AG10803 (cell line): ENCODE data around the gene ACTMAP.

Source experiments
- DNase-seq: peaks from one replicate; pipeline ENCODE4 v3.0.0; 2010; ENCODE audit warnings: low read depth
- H3K4me3 ChIP-seq: 2 replicates; pipeline ENCODE4 v1.5.1; 2011; ENCODE audit warnings: mild to moderate bottlenecking, low read length, control low read depth
- CTCF ChIP-seq: conservative IDR thresholded peaks from 2 replicates; pipeline ENCODE4 v1.5.1; 2011; ENCODE audit warnings: mild to moderate bottlenecking, low read length, control low read depth, inconsistent platforms

Gene ACTMAP, protein sequence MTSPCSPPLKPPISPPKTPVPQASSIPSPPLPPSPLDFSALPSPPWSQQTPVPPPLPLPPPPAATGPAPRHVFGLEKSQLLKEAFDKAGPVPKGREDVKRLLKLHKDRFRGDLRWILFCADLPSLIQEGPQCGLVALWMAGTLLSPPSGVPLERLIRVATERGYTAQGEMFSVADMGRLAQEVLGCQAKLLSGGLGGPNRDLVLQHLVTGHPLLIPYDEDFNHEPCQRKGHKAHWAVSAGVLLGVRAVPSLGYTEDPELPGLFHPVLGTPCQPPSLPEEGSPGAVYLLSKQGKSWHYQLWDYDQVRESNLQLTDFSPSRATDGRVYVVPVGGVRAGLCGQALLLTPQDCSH

GRCh38 chr19:40750058-40750873 lies at the start of gene ACTMAP:
Gene ACTMAP (minus strand): TSS chr19:40750477. CDS start chr19:40749803, 674 bp downstream.
- peak; percentile 100 for DNase-seq
- H3K4me3 ChIP-seq: peak within 1 kb of the TSS; percentile 92
- no peak for TF ChIP-seq CTCF

- peak overlapping the region; percentile 87 for H3K4me3 ChIP-seq
- DNase-seq: no peak
- TF ChIP-seq CTCF: no peak
These were observed 49.5 kb upstream of the ACTMAP start for GRCh38 chr19:40799558-40800338.

DNA sequence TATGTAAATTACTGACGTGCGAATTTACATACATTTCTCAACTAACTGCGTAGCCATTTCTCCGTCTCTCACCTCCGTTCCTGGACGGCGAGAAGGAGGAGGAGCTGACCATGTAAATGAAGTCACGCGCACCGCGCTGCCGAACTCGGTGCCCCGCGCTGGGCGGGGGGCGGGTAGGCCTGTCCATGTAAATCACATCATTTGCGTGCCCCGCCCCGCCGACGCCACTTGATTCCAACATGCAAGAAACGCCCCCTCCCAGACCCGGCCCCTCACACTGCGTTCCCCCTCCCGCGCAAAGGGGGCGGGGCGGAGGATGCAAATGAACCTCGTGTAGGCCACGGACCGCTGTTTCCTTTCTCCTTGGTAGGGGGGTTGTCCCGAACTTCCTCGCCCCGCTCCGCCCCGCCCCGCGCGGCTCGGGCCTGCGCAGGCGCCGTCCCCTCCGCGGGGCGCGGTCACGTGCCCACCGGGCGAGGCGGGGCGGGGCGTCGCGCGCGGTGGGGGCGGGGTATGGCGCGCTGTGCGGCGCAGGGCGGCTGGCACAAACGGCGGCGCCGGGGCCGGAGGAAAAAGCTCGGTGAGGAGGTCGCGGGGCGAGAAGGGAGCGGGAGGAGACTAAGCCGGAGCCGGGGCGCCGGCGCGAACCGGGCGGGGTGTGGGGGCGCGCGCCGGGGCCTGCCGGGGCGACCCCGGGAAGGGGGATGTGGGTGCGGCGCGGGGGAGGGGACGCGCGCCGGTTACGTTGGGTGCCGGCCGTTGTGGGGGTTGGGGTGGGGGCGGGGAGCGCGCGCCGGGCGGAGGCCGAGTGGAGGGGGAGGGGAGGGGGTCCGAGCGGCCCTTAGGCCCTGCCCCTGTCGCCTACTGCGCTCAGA lies 48.6 kb upstream of the ACTMAP start, which contains the start of gene EGLN2:
Gene EGLN2, plus strand, starts transcription at position 509 of the 875 bp plus-strand sequence. CDS start 1,382 bp downstream, outside the sequence.
- peak within 1 kb of the TSS; percentile 87 for H3K4me3 ChIP-seq
- TF ChIP-seq CTCF: no peak
- peak; percentile 100 for DNase-seq

- H3K4me3 ChIP-seq: peak overlapping the region; percentile 60
- DNase-seq: peak; percentile 63
- TF ChIP-seq CTCF: peak; percentile 60
These were observed 47.8 kb upstream of the ACTMAP start for GRCh38 chr19:40797963-40798682.

DNA sequence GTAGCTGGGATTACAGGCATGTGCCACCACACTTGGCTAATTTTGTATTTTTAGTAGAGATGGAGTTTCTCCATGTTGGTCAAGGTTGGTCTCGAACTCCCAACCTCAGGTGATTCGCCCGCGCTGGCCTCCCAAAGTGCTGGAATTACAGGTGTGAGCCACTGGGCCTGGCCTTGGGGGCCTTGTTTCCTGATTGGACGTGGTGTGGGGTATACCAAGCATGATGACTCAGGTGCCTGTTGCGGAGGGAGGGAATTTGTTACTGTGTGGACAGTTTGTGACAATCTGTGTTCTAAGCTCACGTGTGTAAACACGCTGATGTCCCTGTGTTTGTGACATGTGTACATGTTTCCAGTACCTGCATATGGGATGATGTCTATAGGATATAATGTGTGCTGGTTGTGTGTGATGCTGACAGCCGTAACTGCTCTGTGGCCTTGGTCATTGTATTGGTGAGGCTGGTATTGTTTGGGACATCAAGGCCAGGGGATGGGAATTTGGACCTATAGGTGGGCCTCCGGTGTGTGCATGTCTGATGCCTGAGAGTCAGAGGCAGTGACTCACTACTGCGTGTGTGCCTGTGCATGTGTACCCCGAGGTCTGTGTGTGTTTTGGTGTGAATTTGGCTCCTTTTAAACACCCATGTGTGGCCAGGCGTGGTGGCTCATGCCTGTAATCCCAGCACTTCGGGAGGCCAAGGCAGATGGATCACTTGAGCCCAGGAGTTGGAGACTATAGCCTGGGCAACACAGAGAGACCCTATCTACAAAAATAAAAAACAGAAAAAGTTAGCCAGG lies 47.1 kb upstream of the ACTMAP start:
- no peak overlapping the region; the same call in 1 of the 2 replicates for H3K4me3 ChIP-seq
- no peak for DNase-seq
- no peak for TF ChIP-seq CTCF
